Ovary (tissue), 9 donors: Measurements from ENCODE around the gene PATL2. TPM values are rescaled to one million over a fixed set of nuclear protein-coding genes. Genes with fewer than 3 reads are reported as not detected.

Experiments used
- DNase-seq, 5 donors: peaks; one replicate each; pipeline ENCODE4 v3.0.0-alpha.2; 2019 to 2020
- H3K27ac ChIP-seq, 2 donors: fragments of 200-600 bp; one replicate each; pipeline versions ENCODE4 v1.5.1 to v1.8.0; 2019 to 2022
- H3K27me3 ChIP-seq: fragments of 200-600 bp; one replicate; pipeline ENCODE4 v1.8.0; 2022
- H3K36me3 ChIP-seq: fragments of 200-600 bp; sonication (generic); one replicate; pipeline ENCODE4 v1.5.1; 2019
- H3K4me1 ChIP-seq: one replicate; pipeline ENCODE4 v1.8.1; 2013; ENCODE audit warnings: mild to moderate bottlenecking, moderate library complexity; ENCODE audit not compliant: insufficient read depth
- H3K4me3 ChIP-seq: fragments of 200-600 bp; sonication (generic); one replicate; pipeline ENCODE4 v1.5.1; 2017
- H3K9me3 ChIP-seq, 2 donors: fragments of 200-600 bp in 1 of 2; sonication (generic) in 1 of 2; one replicate each; pipeline versions ENCODE4 v1.5.1 to v1.8.1; 2013 to 2019; ENCODE audit warnings: mild to moderate bottlenecking in 1 of 2, moderate library complexity in 1 of 2
- CTCF ChIP-seq, 3 donors: fragments of 450-650 bp in 2 of 3; fragments of 200-600 bp in 1 of 3; IDR thresholded peaks; one replicate each; pipeline versions ENCODE4 v1.5.1 to v1.8.0; 2016 to 2022; ENCODE audit warnings: antibody characterized with exemption in 3 of 3, mild to moderate bottlenecking in 1 of 3
- EP300 ChIP-seq: sonication (generic); formaldehyde crosslinking; IDR thresholded peaks from one replicate; pipeline ENCODE4 v1.6.1; 2017; ENCODE audit warnings: antibody characterized with exemption
- POLR2A ChIP-seq: fragments of 450-650 bp; IDR thresholded peaks from one replicate; pipeline ENCODE4 v1.6.1; 2017; ENCODE audit warnings: antibody characterized with exemption, mild to moderate bottlenecking, moderate library complexity
- WGBS, 3 donors: extraction: QIAGEN DNeasy Blood & Tissue Kit in 1 of 3; methylation state at CpG; one replicate each; pipeline versions ENCODE4 v1.1.5 to v1.1.7; 2013 to 2017; 5-methylcytosine and 5-hydroxymethylcytosine counted together
- intact Hi-C, 4 donors: fragments of 100-400 bp; cut with DNase I; formaldehyde crosslinking; loops; one replicate each; pipeline versions ENCODE4 v1.11.0 to v1.15.1; 2022 to 2023
- polyA plus RNA-seq, 2 donors: library from polyadenylated mRNA; stranded (reverse); fragments of 200-250 nt in 1 of 2; fragments of 350-450 nt in 1 of 2; fragmentation: Illumina TruSeq in 1 of 2; extraction: RNeasy Lipid Tissue Mini Kit (QIAGEN cat#74804) in 1 of 2; gene quantifications; one replicate each; pipeline ENCODE4 v1.2.3, GENCODE V29; 2013 to 2014
- total RNA-seq, 7 donors: library from RNA; depleted of rRNA in 2 of 7; stranded (reverse); fragments of >200 nt in 2 of 7; fragmentation: NEBNext Ultra II Directional in 3 of 7; extraction: Animal tissue kit (Norgen Biotek cat#: 25700) in 3 of 7; gene quantifications; one replicate each; pipeline versions ENCODE4 v1.1.0 to v1.2.4, GENCODE V29; 2016 to 2023
- donor health status: DM: no; HTN: no; CAD: no; lungs with moderate emphysema.
- donor health status: DM: no; HTN: no; CAD: no.
- donor health status: Bipolar disorder and iron deficiency.
- donor health status: DM: yes; HTN: yes; CAD: no.
- donor health status: DM: no; HTN: no; CAD: no.
- donor health status: DM: yes; HTN: yes; CAD: no.

PATL2 gene
- total and polyA plus RNA-seq, 9 donors = 0.20 to 2.3 (median 1.3) TPM

- no peaks in the 10 kb centered on the region for H3K9me3 ChIP-seq
- 63 to 82% (median 68%) methylated on average over 2 of the region's 2 CpGs for WGBS, 3 donors
- no peak overlapping the region for H3K4me3 ChIP-seq
- intact Hi-C loops = loop anchor here in 1 of 4 donors (5.0 kb wide), 1 partner anchor 118 kb away; no protein-coding TSS in a partner anchor
- H3K27ac ChIP-seq = no peak overlapping the region
- no peaks in the 10 kb centered on the region for H3K36me3 ChIP-seq
- no peaks in the 10 kb centered on the region for H3K4me1 ChIP-seq
- TF ChIP-seq POLR2A (no peak), CTCF (IDR thresholded peaks at IDR 0.05) (no peak), EP300 (no peak)
- H3K27me3 ChIP-seq = no peaks in the 10 kb centered on the region
- DNase-seq = no peak
These were observed 42.2 kb downstream of the PATL2 start for GRCh38 chr15:44668921-44669320.

- no peak overlapping the region for H3K4me3 ChIP-seq
These were observed 44.1 kb downstream of the PATL2 start for GRCh38 chr15:44667039-44667360.

GRCh38 chr15:44666210-44667038 is 44.7 kb downstream of the PATL2 start:
- intact Hi-C loops = loop anchor here in 1 of 4 donors (5.0 kb wide), 1 partner anchor 121 kb away; no protein-coding TSS in a partner anchor

More at GRCh38 chr15:44667039-44667360, 44.1 kb downstream of the PATL2 start:
- Histone ChIP-seq H3K27ac (no peak overlapping the region), H3K36me3 (no peaks in the 10 kb centered on the region), H3K9me3 (no peaks in the 10 kb centered on the region), H3K27me3 (no peaks in the 10 kb centered on the region), H3K4me1 (peaks cover 3% of the 10 kb centered on the region)
- DNase-seq = no peak
- intact Hi-C loops = loop anchor here in 1 of 4 donors (5.0 kb wide), 1 partner anchor 120 kb away; no protein-coding TSS in a partner anchor
- 61 to 83% (median 64%) methylated on average over 3 of the region's 3 CpGs for WGBS, 3 donors
- no peak for TF ChIP-seq POLR2A
- TF ChIP-seq CTCF (IDR thresholded peaks at IDR 0.05) = no peak
- TF ChIP-seq EP300 = no peak

More at GRCh38 chr15:44666210-44667038, 44.7 kb downstream of the PATL2 start:
- TF ChIP-seq CTCF (IDR thresholded peaks at IDR 0.05) = no peak
- TF ChIP-seq POLR2A = no peak
- TF ChIP-seq EP300 = no peak
- H3K4me1 ChIP-seq = peaks cover 3% of the 10 kb centered on the region
- 44 to 60% (median 46%) methylated on average over 5 of the region's 5 CpGs for WGBS, 3 donors
- DNase-seq = no peak
- no peaks in the 10 kb centered on the region for H3K36me3 ChIP-seq
- no peaks in the 10 kb centered on the region for H3K9me3 ChIP-seq
- H3K27me3 ChIP-seq = no peaks in the 10 kb centered on the region
- H3K27ac ChIP-seq = no peak overlapping the region
- no peak overlapping the region for H3K4me3 ChIP-seq
